GM10248 (cell line): ENCODE results near the gene SMIM13.

Source experiments
- CTCF ChIA-PET: fragments of 300-600 bp; sonication (Branson Sonifier 250); formaldehyde crosslinking; extraction: SDS; loops from one replicate; lab custom pipeline; 2021; ENCODE audit warnings: antibody characterized with exemption; lab: Yijun Ruan, JAX
- POLR2A ChIA-PET: fragments of 350-650 bp; sonication (Branson Sonifier 250); formaldehyde crosslinking; extraction: SDS; loops from one replicate; lab custom pipeline; 2020; ENCODE audit warnings: antibody characterized with exemption; lab: Yijun Ruan, JAX
- DNase-seq: peaks from one replicate; pipeline ENCODE4 v3.0.0; 2012; ENCODE audit errors: extremely low spot score
- CTCF ChIP-seq: IDR thresholded peaks from 2 replicates; pipeline ENCODE4 v1.5.1; 2012; ENCODE audit warnings: mild to moderate bottlenecking, low read depth; ENCODE audit errors: extremely low read depth, missing control alignments, control extremely low read depth

Gene SMIM13

GRCh38 chr6:11093626-11094410, at the start of gene SMIM13:
Gene SMIM13, plus strand, starts transcription at chr6:11093834. Its CDS starts 480 bp downstream, at chr6:11094314.
- peak; percentile 64 for TF ChIP-seq CTCF
- POLR2A ChIA-PET, result interaction anchor here (0.6 kb wide), 1 partner anchor 204 kb away, joined by 4 read pairs; no protein-coding TSS in a partner anchor
- peak; percentile 97 for DNase-seq
- CTCF ChIA-PET, result interaction anchor here (0.7 to 2.8 kb wide), 12 partner anchors 10 to 482 kb away, joined by 3 to 13 read pairs (median 4); no protein-coding TSS in a partner anchor

- DNase-seq, result peak; percentile 59
- CTCF ChIA-PET, result interaction anchor here (1.6 kb wide), 2 partner anchors 11 to 23 kb away, joined by 3 to 4 read pairs; no protein-coding TSS in a partner anchor
- TF ChIP-seq CTCF, result peak; percentile 60
- POLR2A ChIA-PET, result no interaction called here
Measured at GRCh38 chr6:11043961-11044711, 49.5 kb upstream of the SMIM13 start, which contains the start of gene ELOVL2. Gene ELOVL2, minus strand, starts transcription at chr6:11044305. Its CDS starts 75 bp downstream, at chr6:11044230.

GRCh38 chr6:11044712-11045167, 48.9 kb upstream of the SMIM13 start:
- CTCF ChIA-PET, result no interaction called here
- no peak for DNase-seq
- TF ChIP-seq CTCF, result no peak
- POLR2A ChIA-PET, result no interaction called here

- CTCF ChIA-PET, result no interaction called here
- POLR2A ChIA-PET, result no interaction called here
- no peak for DNase-seq
- TF ChIP-seq CTCF, result no peak
Measured at GRCh38 chr6:11050731-11051130, 42.9 kb upstream of the SMIM13 start.

GRCh38 chr6:11053307-11053706, 40.3 kb upstream of the SMIM13 start:
- CTCF ChIA-PET, result interaction anchor here (0.9 to 2.3 kb wide), 7 partner anchors 10 to 575 kb away, joined by 3 to 10 read pairs (median 4); no protein-coding TSS in a partner anchor
- TF ChIP-seq CTCF, result no peak
- DNase-seq, result no peak
- POLR2A ChIA-PET, result no interaction called here

GRCh38 chr6:11054722-11055121, 38.9 kb upstream of the SMIM13 start:
- POLR2A ChIA-PET, result no interaction called here
- CTCF ChIA-PET, result interaction anchor here (0.7 to 2.3 kb wide), 6 partner anchors 12 to 521 kb away, joined by 3 to 10 read pairs (median 3); no protein-coding TSS in a partner anchor
- TF ChIP-seq CTCF, result no peak
- DNase-seq, result no peak
